Naive thymus-derived CD4-positive, alpha-beta T cell (primary cell): ENCODE results near the gene OTOF. TPM values are rescaled to one million over a fixed set of nuclear protein-coding genes. Genes with fewer than 3 reads are reported as not detected.

ENCODE experiments used
- ATAC-seq: fragments of 150-1000 bp; cut with Tn5 transposase; 2 replicates; pipeline ENCODE4 v1.10.0; 2021; ENCODE audit warnings: mild to moderate bottlenecking, moderate library complexity
- CTCF ChIA-PET: fragments of 350-600 bp; sonication (Branson Sonifier 250); formaldehyde crosslinking; loops from one replicate; lab custom pipeline; 2021; ENCODE audit warnings: antibody characterized with exemption; lab: Charles Lee
- POLR2A ChIA-PET: fragments of 350-600 bp; sonication (Branson Sonifier 250); formaldehyde crosslinking; loops from one replicate; lab custom pipeline; 2021; ENCODE audit warnings: antibody characterized with exemption, inconsistent platforms; lab: Charles Lee
- DNase-seq, 9 donors: peaks; one replicate each; pipeline versions ENCODE4 v3.0.0 to v3.0.0-alpha.2; 2020 to 2022; ENCODE audit warnings: mixed read lengths in 1 of 9
- H3K27ac ChIP-seq: one replicate; pipeline ENCODE4 v1.7.0; 2013; ENCODE audit warnings: mild to moderate bottlenecking, low read depth, low read length, moderate library complexity
- H3K27me3 ChIP-seq, 2 donors: one replicate each; pipeline ENCODE4 v1.7.0; 2013; ENCODE audit warnings: low read length in 2 of 2, mild to moderate bottlenecking in 2 of 2, moderate library complexity in 2 of 2; ENCODE audit not compliant: control insufficient read depth in 2 of 2, insufficient read depth in 2 of 2
- H3K36me3 ChIP-seq, 3 experiments: 1 replicate in 2 of 3; 2 replicates in 1 of 3; pipeline ENCODE4 v1.7.0; 2013; ENCODE audit warnings: low read length in 3 of 3, mild to moderate bottlenecking in 3 of 3, moderate library complexity in 1 of 3; ENCODE audit not compliant: insufficient read depth in 3 of 3, control insufficient read depth in 2 of 3
- H3K4me1 ChIP-seq, 2 donors: one replicate each; pipeline ENCODE4 v1.7.0; 2013; ENCODE audit warnings: low read length in 2 of 2, mild to moderate bottlenecking in 2 of 2, moderate library complexity in 1 of 2; ENCODE audit not compliant: control insufficient read depth in 2 of 2, insufficient read depth in 2 of 2
- H3K4me3 ChIP-seq: 2 replicates; pipeline ENCODE4 v1.7.0; 2013; ENCODE audit warnings: mild to moderate bottlenecking, low read length
- H3K9me3 ChIP-seq, 3 experiments: 1 replicate in 2 of 3; 2 replicates in 1 of 3; pipeline ENCODE4 v1.7.0; 2013; ENCODE audit warnings: low read length in 3 of 3; ENCODE audit not compliant: control insufficient read depth in 2 of 3
- H3K27ac Mint-ChIP-seq, 9 donors: one replicate each; pipeline ENCODE4 v1.8.0; 2020 to 2022; ENCODE audit warnings: mixed read lengths in 9 of 9, mild to moderate bottlenecking in 8 of 9, moderate library complexity in 5 of 9, inconsistent platforms in 2 of 9
- H3K27me3 Mint-ChIP-seq, 5 donors: one replicate each; pipeline ENCODE4 v1.8.0; 2021 to 2022; ENCODE audit warnings: mixed read lengths in 5 of 5, mild to moderate bottlenecking in 1 of 5
- H3K36me3 Mint-ChIP-seq, 5 donors: one replicate each; pipeline ENCODE4 v1.8.0; 2020 to 2022; ENCODE audit warnings: mixed read lengths in 5 of 5, mild to moderate bottlenecking in 3 of 5, inconsistent platforms in 1 of 5
- H3K4me1 Mint-ChIP-seq, 7 donors: one replicate each; pipeline ENCODE4 v1.8.0; 2020 to 2022; ENCODE audit warnings: mixed read lengths in 7 of 7, mild to moderate bottlenecking in 3 of 7, inconsistent platforms in 1 of 7
- H3K4me3 Mint-ChIP-seq, 10 donors: one replicate each; pipeline ENCODE4 v1.8.0; 2020 to 2022; ENCODE audit warnings: mild to moderate bottlenecking in 10 of 10, mixed read lengths in 10 of 10, moderate library complexity in 6 of 10, inconsistent platforms in 2 of 10
- H3K9me3 Mint-ChIP-seq, 11 donors: one replicate each; pipeline ENCODE4 v1.8.0; 2020 to 2022; ENCODE audit warnings: mixed read lengths in 11 of 11, mild to moderate bottlenecking in 4 of 11, inconsistent platforms in 1 of 11, moderate library complexity in 1 of 11
- intact Hi-C, 2 donors: fragments of 100-400 bp; cut with micrococcal nuclease; formaldehyde crosslinking; loops; one replicate each; pipeline ENCODE4 v1.15.1; 2023
- polyA plus RNA-seq, 2 donors: library from polyadenylated mRNA; unstranded; fragments of 300-500 nt; fragmentation: Illumina TruSeq; gene quantifications; one replicate each; pipeline ENCODE4 v1.2.3, GENCODE V29; 2021
- total RNA-seq, 6 experiments: library from RNA in 5 of 6; stranded (reverse) in 5 of 6; gene quantifications; 1 replicate in 5 of 6; 2 replicates in 1 of 6; pipeline ENCODE4 v1.2.3 and lab custom pipeline; 2021 to 2026

The OTOF gene
- total and polyA plus RNA-seq, 7 experiments from 2014 or later, result 0.16 to 14.8 (median 0.49) TPM; not detected in 2

DNA sequence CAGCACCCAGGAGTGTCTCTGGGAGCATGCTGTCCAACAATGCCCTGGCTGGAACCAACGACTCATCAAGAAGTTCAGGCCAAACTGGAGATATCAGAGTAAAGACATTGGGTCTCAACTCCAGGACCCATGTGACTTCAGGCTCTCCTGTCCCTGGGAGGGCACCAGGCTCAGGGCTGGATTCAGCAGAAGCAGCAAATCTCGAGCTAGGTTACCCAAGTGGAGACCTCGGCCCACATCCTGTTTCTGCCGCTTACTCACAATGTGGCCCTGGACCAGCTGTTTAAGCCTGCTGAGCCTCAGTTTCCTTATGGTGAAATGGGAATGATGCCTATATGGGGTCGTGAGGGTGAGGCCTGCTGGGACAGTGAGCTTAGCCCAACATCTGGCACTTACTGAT is 9.3 kb upstream of the OTOF start:
- Mint-ChIP-seq H3K27me3 (peaks cover 0 to 5% (median 0%) of the 10 kb centered on the region in 5 donors), H3K4me1 (peaks cover 0 to 4% (median 0%) of the 10 kb centered on the region in 7 donors), H3K27ac (no peak overlapping the region), H3K4me3 (no peak overlapping the region), H3K36me3 (no peaks in the 10 kb centered on the region), H3K9me3 (no peaks in the 10 kb centered on the region)
- ATAC-seq (no peak), DNase-seq (no peak)
- intact Hi-C loops, result no loop called here
- POLR2A ChIA-PET, result no interaction called here
- H3K9me3 ChIP-seq, result no peaks in the 10 kb centered on the region
- CTCF ChIA-PET, result no interaction called here
- no peak overlapping the region for H3K4me3 ChIP-seq
- no peak overlapping the region for H3K27ac ChIP-seq
- no peaks in the 10 kb centered on the region for H3K36me3 ChIP-seq
- no peaks in the 10 kb centered on the region for H3K4me1 ChIP-seq
- H3K27me3 ChIP-seq, result no peaks in the 10 kb centered on the region

- H3K4me3 Mint-ChIP-seq, result no peak overlapping the region
- Histone ChIP-seq H3K27ac (no peak overlapping the region), H3K36me3 (no peaks in the 10 kb centered on the region), H3K4me1 (no peaks in the 10 kb centered on the region), H3K4me3 (no peak overlapping the region), H3K27me3 (no peaks in the 10 kb centered on the region), H3K9me3 (no peaks in the 10 kb centered on the region)
- H3K9me3 Mint-ChIP-seq, result no peaks in the 10 kb centered on the region
- intact Hi-C loops, result no loop called here
- DNase-seq (no peak), ATAC-seq (no peak)
- ChIA-PET CTCF (no interaction called here), POLR2A (no interaction called here)
- peaks cover 0 to 5% (median 0%) of the 10 kb centered on the region in 5 donors for H3K27me3 Mint-ChIP-seq
- no peak overlapping the region for H3K27ac Mint-ChIP-seq
- no peaks in the 10 kb centered on the region for H3K36me3 Mint-ChIP-seq
- peaks cover 0 to 4% (median 0%) of the 10 kb centered on the region in 7 donors for H3K4me1 Mint-ChIP-seq
Observed at GRCh38 chr2:26486789-26487188, 8.9 kb upstream of the OTOF start.

GRCh38 chr2:26485725-26486418 is 7.9 kb upstream of the OTOF start:
- Mint-ChIP-seq H3K27ac (no peak overlapping the region), H3K9me3 (no peaks in the 10 kb centered on the region), H3K36me3 (no peaks in the 10 kb centered on the region), H3K4me3 (no peak overlapping the region), H3K4me1 (peaks cover 0 to 4% (median 0%) of the 10 kb centered on the region in 7 donors), H3K27me3 (peaks cover 0 to 5% (median 0%) of the 10 kb centered on the region in 5 donors)
- no peaks in the 10 kb centered on the region for H3K9me3 ChIP-seq
- no peak for DNase-seq
- CTCF ChIA-PET, result no interaction called here
- POLR2A ChIA-PET, result no interaction called here
- no peaks in the 10 kb centered on the region for H3K27me3 ChIP-seq
- ATAC-seq, result no peak
- H3K27ac ChIP-seq, result no peak overlapping the region
- H3K4me3 ChIP-seq, result no peak overlapping the region
- no peaks in the 10 kb centered on the region for H3K4me1 ChIP-seq
- intact Hi-C loops, result no loop called here
- H3K36me3 ChIP-seq, result no peaks in the 10 kb centered on the region

DNA sequence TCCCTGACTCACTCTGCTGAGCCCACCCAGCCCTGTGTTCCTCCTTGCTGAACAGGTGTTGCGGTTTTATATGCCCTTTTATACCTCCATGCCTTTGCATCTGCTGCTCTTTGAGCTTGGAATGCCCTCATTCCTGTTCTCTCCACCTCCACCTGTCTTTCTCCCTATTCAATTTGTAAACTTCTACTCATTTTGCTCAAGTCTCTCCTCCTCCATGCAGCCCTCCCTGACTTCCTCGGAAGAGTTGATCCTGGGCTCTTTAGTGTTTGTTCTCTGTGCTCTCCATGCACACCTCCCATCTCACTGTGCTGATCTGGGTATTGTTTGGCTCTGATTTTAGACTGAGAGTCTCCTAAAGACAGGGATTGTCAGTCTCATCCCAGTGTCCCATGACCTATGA is 7.2 kb upstream of the OTOF start:
- no peak overlapping the region for H3K4me3 ChIP-seq
- H3K4me1 ChIP-seq, result no peaks in the 10 kb centered on the region
- Mint-ChIP-seq H3K36me3 (no peaks in the 10 kb centered on the region), H3K4me1 (peaks cover 0 to 4% (median 0%) of the 10 kb centered on the region in 7 donors), H3K9me3 (no peaks in the 10 kb centered on the region), H3K27me3 (peaks cover 0 to 5% (median 0%) of the 10 kb centered on the region in 5 donors), H3K27ac (peak overlapping the region in 1 of 9 donors; percentile 28), H3K4me3 (no peak overlapping the region)
- no peaks in the 10 kb centered on the region for H3K36me3 ChIP-seq
- DNase-seq, result no peak
- no peak overlapping the region for H3K27ac ChIP-seq
- intact Hi-C loops, result no loop called here
- H3K27me3 ChIP-seq, result no peaks in the 10 kb centered on the region
- CTCF ChIA-PET, result no interaction called here
- H3K9me3 ChIP-seq, result no peaks in the 10 kb centered on the region
- no peak for ATAC-seq
- POLR2A ChIA-PET, result no interaction called here

- ChIA-PET CTCF (no interaction called here), POLR2A (no interaction called here)
- H3K27ac ChIP-seq, result no peak overlapping the region
- no peaks in the 10 kb centered on the region for H3K27me3 ChIP-seq
- intact Hi-C loops, result no loop called here
- Mint-ChIP-seq H3K4me1 (peaks cover 0 to 4% (median 0%) of the 10 kb centered on the region in 7 donors), H3K27ac (no peak overlapping the region), H3K36me3 (no peaks in the 10 kb centered on the region), H3K4me3 (no peak overlapping the region), H3K27me3 (peaks cover 0 to 5% (median 0%) of the 10 kb centered on the region in 5 donors), H3K9me3 (no peaks in the 10 kb centered on the region)
- DNase-seq (no peak), ATAC-seq (no peak)
- H3K4me3 ChIP-seq, result no peak overlapping the region
- no peaks in the 10 kb centered on the region for H3K9me3 ChIP-seq
- H3K36me3 ChIP-seq, result no peaks in the 10 kb centered on the region
- H3K4me1 ChIP-seq, result no peaks in the 10 kb centered on the region
Observed at GRCh38 chr2:26484579-26484978, 6.7 kb upstream of the OTOF start.

DNA sequence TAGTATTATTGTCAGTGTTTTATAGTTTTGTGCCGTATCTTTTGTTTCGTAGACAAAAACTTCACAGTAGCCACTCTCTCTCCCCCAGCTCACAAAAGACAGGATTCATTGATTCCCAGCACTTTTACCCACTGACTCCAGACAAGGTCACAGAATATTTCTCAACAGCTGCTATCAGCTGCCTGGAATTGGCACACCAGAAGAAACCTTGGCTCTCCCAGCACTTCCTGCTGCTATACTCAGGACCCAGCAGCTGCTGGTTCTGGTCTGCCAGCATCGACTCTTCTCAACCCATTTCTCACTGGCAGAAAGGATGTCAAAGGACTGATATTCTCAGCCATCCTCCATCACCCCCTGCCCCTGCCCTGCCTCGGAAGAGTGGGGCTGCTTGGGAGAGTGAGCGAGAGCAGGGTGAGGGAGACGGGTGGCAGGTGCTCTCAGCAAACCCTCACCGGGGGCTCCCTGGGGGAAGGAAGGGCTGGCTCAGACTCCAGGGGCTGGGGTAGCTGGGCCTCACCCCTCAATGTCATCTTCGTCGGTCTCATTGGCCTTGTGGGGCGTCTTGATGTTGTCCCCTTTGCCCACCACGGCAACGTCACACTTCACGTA is 6.1 kb upstream of the OTOF start:
- POLR2A ChIA-PET, result no interaction called here
- Histone ChIP-seq H3K27ac (no peak overlapping the region), H3K9me3 (no peaks in the 10 kb centered on the region), H3K36me3 (no peaks in the 10 kb centered on the region), H3K27me3 (no peaks in the 10 kb centered on the region), H3K4me1 (no peaks in the 10 kb centered on the region), H3K4me3 (no peak overlapping the region)
- ATAC-seq (no peak), DNase-seq (no peak)
- intact Hi-C loops, result no loop called here
- H3K9me3 Mint-ChIP-seq, result no peaks in the 10 kb centered on the region
- no peak overlapping the region for H3K4me3 Mint-ChIP-seq
- peaks cover 0 to 4% (median 0%) of the 10 kb centered on the region in 7 donors for H3K4me1 Mint-ChIP-seq
- H3K27ac Mint-ChIP-seq, result no peak overlapping the region
- peaks cover 0 to 5% (median 0%) of the 10 kb centered on the region in 5 donors for H3K27me3 Mint-ChIP-seq
- no peaks in the 10 kb centered on the region for H3K36me3 Mint-ChIP-seq
- CTCF ChIA-PET, result no interaction called here

GRCh38 chr2:26483516-26483915 is 5.6 kb upstream of the OTOF start:
- ChIA-PET POLR2A (no interaction called here), CTCF (no interaction called here)
- intact Hi-C loops, result no loop called here
- no peak for ATAC-seq
- Mint-ChIP-seq H3K9me3 (no peaks in the 10 kb centered on the region), H3K27me3 (peaks cover 0 to 5% (median 0%) of the 10 kb centered on the region in 5 donors), H3K4me3 (no peak overlapping the region), H3K36me3 (no peaks in the 10 kb centered on the region), H3K27ac (no peak overlapping the region), H3K4me1 (peaks cover 0 to 4% (median 0%) of the 10 kb centered on the region in 7 donors)
- no peak for DNase-seq
- Histone ChIP-seq H3K27me3 (no peaks in the 10 kb centered on the region), H3K9me3 (no peaks in the 10 kb centered on the region), H3K27ac (no peak overlapping the region), H3K4me3 (no peak overlapping the region), H3K36me3 (no peaks in the 10 kb centered on the region), H3K4me1 (no peaks in the 10 kb centered on the region)
